Brain microvascular endothelial cell (primary cell): ENCODE results near the gene PDE3A.

ENCODE experiments used
- DNase-seq: peaks from one replicate; pipeline ENCODE4 v3.0.0-alpha.2; 2020
- H3K27ac ChIP-seq: fragments of 250-450 bp; sonication (Bioruptor Pico); 2 replicates; pipeline ENCODE4 v1.5.1; 2020; ENCODE audit warnings: mild to moderate bottlenecking, moderate library complexity
- H3K27me3 ChIP-seq: fragments of 250-450 bp; sonication (Bioruptor Pico); replicated peaks from 2 replicates; pipeline ENCODE4 v1.5.1; 2020; ENCODE audit warnings: mild to moderate bottlenecking
- H3K36me3 ChIP-seq: fragments of 250-450 bp; sonication (Bioruptor Pico); replicated peaks from 2 replicates; pipeline ENCODE4 v1.5.1; 2020; ENCODE audit warnings: mild to moderate bottlenecking
- H3K4me3 ChIP-seq: 2 replicates; pipeline ENCODE4 v1.5.1; 2011; ENCODE audit warnings: low read depth, mild to moderate bottlenecking, control low read depth, low read length, moderate library complexity
- in situ Hi-C: cut with HindIII; loops from 2 replicates; pipeline ENCODE4 v1.10.0; 2017; ENCODE audit warnings: low sequenced_read_pairs, low pct_ligation_motif_present
- TF ChIP-seq, protein P1 (sequence below): IDR thresholded peaks from 2 replicates; pipeline ENCODE4 v1.5.1; 2011; ENCODE audit warnings: low read depth, mild to moderate bottlenecking, moderate library complexity, low read length, control low read depth, inconsistent platforms; ENCODE audit errors: missing control alignments

PDE3A gene

DNA sequence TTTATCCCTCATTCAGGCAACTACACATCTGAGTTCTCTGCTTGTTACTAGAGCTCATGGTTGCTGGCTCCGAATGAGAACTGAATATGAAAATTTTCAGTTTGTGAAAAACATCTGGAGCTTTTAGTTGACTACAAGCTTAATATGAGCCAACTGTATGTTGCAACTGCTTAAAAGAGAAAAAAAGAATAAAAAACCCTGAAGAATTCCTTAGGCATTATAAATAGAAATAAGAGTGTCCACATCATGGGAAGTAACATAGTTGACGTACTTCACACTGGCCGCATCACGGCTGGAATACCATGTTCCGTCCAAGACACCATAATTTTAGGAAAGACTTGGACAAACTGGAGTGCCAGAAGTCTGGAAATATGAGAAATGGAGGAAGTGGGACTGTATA, 57.9 kb downstream of the PDE3A start:
- H3K36me3 ChIP-seq, result no peaks in the 10 kb centered on the region
- DNase-seq, result no peak
- no peak overlapping the region for H3K27ac ChIP-seq
- no peaks in the 10 kb centered on the region for H3K27me3 ChIP-seq
- in situ Hi-C loops, result no loop called here
- H3K4me3 ChIP-seq, result no peak overlapping the region
- TF ChIP-seq, protein P1, sequence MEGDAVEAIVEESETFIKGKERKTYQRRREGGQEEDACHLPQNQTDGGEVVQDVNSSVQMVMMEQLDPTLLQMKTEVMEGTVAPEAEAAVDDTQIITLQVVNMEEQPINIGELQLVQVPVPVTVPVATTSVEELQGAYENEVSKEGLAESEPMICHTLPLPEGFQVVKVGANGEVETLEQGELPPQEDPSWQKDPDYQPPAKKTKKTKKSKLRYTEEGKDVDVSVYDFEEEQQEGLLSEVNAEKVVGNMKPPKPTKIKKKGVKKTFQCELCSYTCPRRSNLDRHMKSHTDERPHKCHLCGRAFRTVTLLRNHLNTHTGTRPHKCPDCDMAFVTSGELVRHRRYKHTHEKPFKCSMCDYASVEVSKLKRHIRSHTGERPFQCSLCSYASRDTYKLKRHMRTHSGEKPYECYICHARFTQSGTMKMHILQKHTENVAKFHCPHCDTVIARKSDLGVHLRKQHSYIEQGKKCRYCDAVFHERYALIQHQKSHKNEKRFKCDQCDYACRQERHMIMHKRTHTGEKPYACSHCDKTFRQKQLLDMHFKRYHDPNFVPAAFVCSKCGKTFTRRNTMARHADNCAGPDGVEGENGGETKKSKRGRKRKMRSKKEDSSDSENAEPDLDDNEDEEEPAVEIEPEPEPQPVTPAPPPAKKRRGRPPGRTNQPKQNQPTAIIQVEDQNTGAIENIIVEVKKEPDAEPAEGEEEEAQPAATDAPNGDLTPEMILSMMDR, result no peak

DNA sequence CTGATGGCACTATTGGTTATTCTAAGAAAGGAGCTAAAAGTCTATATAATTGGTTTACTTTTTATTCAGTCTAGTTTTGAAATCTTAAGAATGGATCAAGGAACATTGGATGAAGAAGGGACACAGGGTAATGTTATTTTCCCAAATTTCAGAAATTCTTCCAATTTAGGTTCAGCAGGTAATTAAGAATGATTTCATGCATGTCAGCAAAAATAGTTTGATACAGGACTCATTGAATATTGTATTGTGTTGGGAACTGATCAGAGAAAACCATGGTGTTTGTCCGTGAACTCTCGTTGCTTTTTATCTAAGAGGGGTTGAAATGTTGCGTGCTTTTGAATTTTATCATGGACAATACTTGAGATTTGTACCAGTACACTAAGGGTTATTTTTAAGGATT, 58.6 kb downstream of the PDE3A start:
- no peak overlapping the region for H3K27ac ChIP-seq
- TF ChIP-seq, protein P1, result no peak
- DNase-seq, result no peak
- in situ Hi-C loops, result no loop called here
- no peaks in the 10 kb centered on the region for H3K27me3 ChIP-seq
- H3K36me3 ChIP-seq, result no peaks in the 10 kb centered on the region
- no peak overlapping the region for H3K4me3 ChIP-seq

DNA sequence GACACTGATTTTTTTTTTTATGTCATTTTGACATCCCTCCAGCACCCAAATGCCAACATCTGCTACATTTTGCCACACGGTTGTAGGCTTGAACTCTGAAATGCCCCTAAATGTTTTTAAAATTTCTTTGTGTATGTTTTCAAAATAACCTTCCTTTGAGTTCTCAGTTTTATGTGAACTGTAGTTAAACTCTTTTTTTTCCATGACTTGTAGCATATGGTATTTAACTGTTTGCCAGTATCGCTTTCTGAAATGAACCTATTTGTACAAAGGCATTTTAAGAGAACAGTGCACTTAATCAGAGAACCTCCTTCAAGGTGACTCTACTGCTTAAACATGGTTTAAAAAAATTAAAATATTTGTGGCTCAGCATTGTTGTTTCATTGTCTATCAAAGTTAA, 61.5 kb downstream of the PDE3A start:
- no peak for DNase-seq
- Histone ChIP-seq H3K27me3 (no peaks in the 10 kb centered on the region), H3K4me3 (no peak overlapping the region), H3K36me3 (no peaks in the 10 kb centered on the region), H3K27ac (peak overlapping the region; percentile 3)
- TF ChIP-seq, protein P1, result no peak
- in situ Hi-C loops, result no loop called here

DNA sequence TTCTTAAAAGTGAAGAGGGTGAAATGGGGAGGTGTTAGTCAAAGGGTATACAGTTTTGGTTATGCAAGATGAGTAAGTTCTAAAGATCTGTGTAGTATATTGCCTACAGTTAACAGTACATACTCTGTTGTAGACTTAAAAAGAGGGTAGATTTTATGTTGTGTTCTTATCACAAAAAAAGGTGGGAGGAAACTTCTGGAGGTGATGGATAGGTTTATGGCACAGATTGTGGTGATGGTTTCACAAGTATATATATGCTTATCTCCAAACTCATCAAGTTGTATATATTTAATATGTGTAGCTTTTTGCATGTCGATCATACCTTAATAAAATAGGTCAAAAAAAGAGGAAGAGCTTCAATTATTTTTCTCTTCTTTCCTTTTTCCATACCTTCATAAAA, 64.0 kb downstream of the PDE3A start:
- DNase-seq, result no peak
- Histone ChIP-seq H3K36me3 (no peaks in the 10 kb centered on the region), H3K4me3 (no peak overlapping the region), H3K27ac (no peak overlapping the region), H3K27me3 (no peaks in the 10 kb centered on the region)
- TF ChIP-seq, protein P1, result no peak
- in situ Hi-C loops, result no loop called here

DNA sequence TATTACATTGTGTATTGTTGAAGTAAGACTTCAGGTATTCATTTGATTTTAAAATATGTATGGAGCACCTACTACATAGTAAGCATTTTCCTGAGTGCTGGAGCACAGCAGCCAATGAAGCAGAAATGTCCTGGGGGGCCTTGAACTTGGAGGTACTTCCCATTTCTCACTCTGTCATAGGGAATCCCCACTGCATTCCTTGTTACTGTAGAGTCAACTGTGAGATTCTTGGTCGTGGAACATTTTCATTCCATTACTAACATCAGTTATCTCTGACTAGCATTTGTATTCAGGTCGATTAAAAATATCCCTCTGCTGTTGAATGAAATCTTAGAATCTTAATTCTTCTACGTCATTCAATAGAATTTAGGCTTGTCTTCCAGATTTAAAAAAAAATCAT, 66.7 kb downstream of the PDE3A start:
- in situ Hi-C loops, result no loop called here
- TF ChIP-seq, protein P1, result no peak
- H3K27me3 ChIP-seq, result no peaks in the 10 kb centered on the region
- no peak overlapping the region for H3K4me3 ChIP-seq
- peak overlapping the region; percentile 63 for H3K27ac ChIP-seq
- DNase-seq, result peak; percentile 85
- H3K36me3 ChIP-seq, result no peaks in the 10 kb centered on the region

DNA sequence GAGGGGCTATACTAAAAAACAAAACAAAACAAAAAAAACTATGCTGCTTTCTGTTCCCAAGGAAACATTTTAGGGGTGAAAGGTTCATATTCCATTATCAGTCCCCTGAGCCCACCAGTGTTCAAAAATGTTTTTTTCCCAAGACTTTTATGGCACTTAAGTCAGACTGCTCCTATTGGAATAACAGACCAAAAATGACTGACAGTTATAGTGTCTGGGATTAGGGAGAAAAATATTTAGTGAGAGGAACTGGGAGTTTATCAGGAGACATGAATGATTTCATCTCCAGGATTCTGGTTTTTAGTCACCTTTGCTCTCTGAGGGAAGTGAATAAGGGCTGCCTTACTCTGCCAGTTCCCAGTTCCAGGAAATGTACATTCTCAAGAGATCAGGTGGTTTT, 68.0 kb downstream of the PDE3A start:
- in situ Hi-C loops, result no loop called here
- TF ChIP-seq, protein P1, result no peak
- DNase-seq, result peak; percentile 63
- H3K4me3 ChIP-seq, result no peak overlapping the region
- H3K27ac ChIP-seq, result peak overlapping the region; percentile 63
- H3K36me3 ChIP-seq, result no peaks in the 10 kb centered on the region
- H3K27me3 ChIP-seq, result no peaks in the 10 kb centered on the region
